Endothelial cell of umbilical vein (primary cell): Measurements from ENCODE around the gene FABP6. TPM values are rescaled to one million over a fixed set of nuclear protein-coding genes. Genes with fewer than 3 reads are reported as not detected.

Source experiments
- BruUV-seq: library from RNA; stranded (reverse); fragments of 400-500 nt; replicated peaks from 2 replicates; lab custom pipeline; 2021; lab: Mats Ljungman, UMichigan
- CTCF ChIA-PET: fragments of 300-600, 350-600 bp; sonication (Branson Sonifier 250); formaldehyde crosslinking; loops from one replicate; lab custom pipeline; 2021; ENCODE audit warnings: antibody characterized with exemption, inconsistent platforms; lab: Charles Lee
- POLR2A ChIA-PET: fragments of 300-600, 350-600 bp; sonication (Branson Sonifier 250); formaldehyde crosslinking; loops from one replicate; lab custom pipeline; 2021; ENCODE audit warnings: antibody characterized with exemption, inconsistent platforms; lab: Charles Lee
- DNase-seq: peaks from one replicate; pipeline ENCODE4 v3.0.0-alpha.2; 2011; ENCODE audit warnings: low read depth, low spot score
- FAIRE-seq: peaks from 2 replicates; lab custom pipeline; 2011; peaks lifted over from hg19 to GRCh38; lab: Jason Lieb, UNC
- H2AFZ ChIP-seq: 2 replicates; pipeline ENCODE4 v1.6.0; 2012; ENCODE audit warnings: low read depth, low read length, control low read depth, inconsistent platforms
- H3K27ac ChIP-seq: 2 replicates; pipeline ENCODE4 v1.5.1; 2011; ENCODE audit warnings: low read depth, mild to moderate bottlenecking, control low read depth, low read length, moderate library complexity; ENCODE audit not compliant: insufficient read depth
- H3K27me3 ChIP-seq, 2 experiments: 2 replicates each; pipeline versions ENCODE4 v1.6.0 to v1.6.1; 2011; ENCODE audit warnings: low read length in 2 of 2, mixed read lengths in 1 of 2; ENCODE audit not compliant: control insufficient read depth in 2 of 2, insufficient read depth in 2 of 2
- H3K36me3 ChIP-seq, 2 experiments: 2 replicates in 1 of 2; 3 replicates in 1 of 2; pipeline ENCODE4 v1.5.1; 2011; ENCODE audit warnings: low read length in 2 of 2, mild to moderate bottlenecking in 1 of 2, moderate library complexity in 1 of 2; ENCODE audit not compliant: control insufficient read depth in 2 of 2, insufficient read depth in 2 of 2; ENCODE audit errors: extremely low read depth in 1 of 2
- H3K4me1 ChIP-seq: 3 replicates; pipeline ENCODE4 v1.5.1; 2011; ENCODE audit warnings: mild to moderate bottlenecking, low read length; ENCODE audit not compliant: control insufficient read depth, insufficient read depth; ENCODE audit errors: extremely low read depth
- H3K4me2 ChIP-seq: 2 replicates; pipeline ENCODE4 v1.6.1; 2011; ENCODE audit warnings: low read length, control low read depth, mixed read lengths; ENCODE audit not compliant: insufficient read depth
- H3K4me3 ChIP-seq, 3 experiments: fragments of 200-600 bp in 1 of 3; sonication (generic), shearing (Covaris generic) in 1 of 3; replicated peaks in 1 of 3; 2 replicates each; pipeline ENCODE4 v1.5.1; 2011 to 2016; ENCODE audit warnings: control low read depth in 3 of 3, low read length in 3 of 3, mild to moderate bottlenecking in 2 of 3, inconsistent platforms in 1 of 3, low read depth in 1 of 3, moderate library complexity in 1 of 3; ENCODE audit not compliant: insufficient read depth in 1 of 3
- H3K79me2 ChIP-seq: 2 replicates; pipeline ENCODE4 v1.6.0; 2012; ENCODE audit warnings: low read length, inconsistent platforms; ENCODE audit not compliant: control insufficient read depth, insufficient read depth
- H3K9ac ChIP-seq: replicated peaks from 2 replicates; pipeline ENCODE3; 2011; ENCODE audit warnings: low read length, control low read depth; ENCODE audit not compliant: insufficient read depth; ENCODE audit errors: extremely low read depth
- H3K9me1 ChIP-seq: replicated peaks from 3 replicates; pipeline ENCODE4 v1.6.0; 2011; ENCODE audit warnings: mild to moderate bottlenecking, low read length; ENCODE audit not compliant: control insufficient read depth, insufficient read depth; ENCODE audit errors: extremely low read depth
- H3K9me3 ChIP-seq: replicated peaks from 2 replicates; pipeline ENCODE4 v1.5.1; 2012; ENCODE audit warnings: low read length, inconsistent platforms; ENCODE audit not compliant: control insufficient read depth, insufficient read depth
- H4K20me1 ChIP-seq: replicated peaks from 2 replicates; pipeline ENCODE3; 2011; ENCODE audit warnings: mild to moderate bottlenecking, low read length; ENCODE audit not compliant: control insufficient read depth, insufficient read depth; ENCODE audit errors: extremely low read depth
- CTCF ChIP-seq, 2 donors: IDR thresholded peaks; 1 replicate in 1 of 2; 2 replicates in 1 of 2; pipeline ENCODE4 v1.5.1; 2011; ENCODE audit warnings: low read length in 2 of 2, mild to moderate bottlenecking in 2 of 2, moderate library complexity in 2 of 2, control low read depth in 1 of 2, inconsistent platforms in 1 of 2, low read depth in 1 of 2; ENCODE audit not compliant: insufficient read depth in 1 of 2; ENCODE audit errors: extremely low read depth in 1 of 2
- EZH2 ChIP-seq: IDR thresholded peaks from 2 replicates; pipeline ENCODE4 v1.6.1; 2012; ENCODE audit warnings: borderline replicate concordance, low read depth, mild to moderate bottlenecking, moderate library complexity, low read length, inconsistent platforms; ENCODE audit not compliant: severe bottlenecking
- FOS ChIP-seq: IDR thresholded peaks from 2 replicates; pipeline ENCODE4 v1.6.1; 2011; ENCODE audit warnings: mild to moderate bottlenecking, low read length, moderate library complexity, borderline replicate concordance; ENCODE audit not compliant: insufficient read depth
- GATA2 ChIP-seq: IDR thresholded peaks from 2 replicates; pipeline ENCODE4 v1.7.0; 2011; ENCODE audit warnings: low read depth, mild to moderate bottlenecking, moderate library complexity, mixed read lengths, low read length; ENCODE audit not compliant: insufficient read length, insufficient read depth
- JUN ChIP-seq: IDR thresholded peaks from 2 replicates; pipeline ENCODE4 v1.6.1; 2011; ENCODE audit warnings: borderline replicate concordance, low read depth; ENCODE audit not compliant: insufficient read length, insufficient read depth
- MYC ChIP-seq: IDR thresholded peaks from one replicate; pipeline ENCODE4 v1.6.1; 2011; ENCODE audit warnings: mild to moderate bottlenecking, low read depth, low read length
- POLR2A ChIP-seq: IDR thresholded peaks from 2 replicates; pipeline ENCODE4 v1.6.1; 2012; ENCODE audit warnings: low read depth, mild to moderate bottlenecking, control low read depth, low read length
- POLR2AphosphoS5 ChIP-seq: IDR thresholded peaks from 2 replicates; pipeline ENCODE4 v1.6.1; 2012; ENCODE audit warnings: low read depth, mild to moderate bottlenecking, control low read depth, low read length, moderate library complexity; ENCODE audit not compliant: insufficient read depth
- dilution Hi-C: fragments of 300-500 bp; cut with MboI; formaldehyde crosslinking; loops from one replicate; pipeline ENCODE4 v1.15.0; 2019; ENCODE audit warnings: low sequenced_read_pairs; ENCODE audit not compliant: extremely low pct_ligation_motif_present
- intact Hi-C: fragments of 100-400 bp; cut with micrococcal nuclease; formaldehyde crosslinking; loops from one replicate; pipeline ENCODE4 v1.10.0; 2022
- polyA plus RNA-seq, 4 experiments: library from polyadenylated mRNA; depleted of rRNA in 3 of 4; stranded (reverse) in 3 of 4; unstranded in 1 of 4; fragments of >200 nt; gene quantifications; 2 replicates each; pipeline versions ENCODE4 v1.2.1 to v1.2.3, GENCODE V29; 2011 to 2012; ENCODE audit warnings: missing spikeins in 1 of 4
- total RNA-seq: library from RNA; stranded (reverse); gene quantifications from 2 replicates; pipeline ENCODE4 v1.2.3, GENCODE V29; 2021
- TF ChIP-seq, protein P1 (sequence below): IDR thresholded peaks from 2 replicates; pipeline ENCODE4 v1.6.1; 2011; ENCODE audit not compliant: insufficient read depth, insufficient read length

Gene FABP6
- total and polyA plus RNA-seq, 2 donors (not counting 3 experiments of a cell fraction or from before 2014, with no cell fraction given) = not detected

- Histone ChIP-seq H4K20me1 (no peaks in the 10 kb centered on the region), H2AFZ (no peak overlapping the region), H3K27ac (no peak overlapping the region), H3K4me3 (no peak overlapping the region), H3K27me3 (no peaks in the 10 kb centered on the region), H3K4me2 (no peak overlapping the region), H3K9ac (no peak overlapping the region), H3K9me3 (no peaks in the 10 kb centered on the region), H3K4me1 (no peaks in the 10 kb centered on the region), H3K9me1 (no peaks in the 10 kb centered on the region), H3K79me2 (no peaks in the 10 kb centered on the region), H3K36me3 (no peaks in the 10 kb centered on the region)
- no peak for TF ChIP-seq POLR2A
- no peak for TF ChIP-seq POLR2AphosphoS5
- TF ChIP-seq MYC = no peak
- no peak for TF ChIP-seq GATA2
- no peak for TF ChIP-seq EZH2
- TF ChIP-seq JUN = no peak
- no peak for TF ChIP-seq CTCF (IDR thresholded peaks at IDR 0.05; ENCODE audit: extremely low read depth in 1 of 2, insufficient read depth in 1 of 2, low read depth in 1 of 2, low read length in 2 of 2)
- no peak for TF ChIP-seq FOS
- TF ChIP-seq, protein P1, sequence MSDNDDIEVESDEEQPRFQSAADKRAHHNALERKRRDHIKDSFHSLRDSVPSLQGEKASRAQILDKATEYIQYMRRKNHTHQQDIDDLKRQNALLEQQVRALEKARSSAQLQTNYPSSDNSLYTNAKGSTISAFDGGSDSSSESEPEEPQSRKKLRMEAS = no peak
- dilution Hi-C loops = no loop called here
- no peak for DNase-seq
- no TSS peak for BruUV-seq
- no peak for FAIRE-seq
- CTCF ChIA-PET = interaction anchor here (1.2 kb wide), 1 partner anchor 215 kb away, joined by 6 read pairs; no protein-coding TSS in a partner anchor
- POLR2A ChIA-PET = no interaction called here
- intact Hi-C loops = no loop called here
Observed at GRCh38 chr5:160237571-160238093, 8.3 kb downstream of the FABP6 start.
